GM19023 (cell line): ENCODE data around the gene KRTAP1-4.
"Not testable (repeated sequence)": the region's sequence is repeated elsewhere in the genome, so short reads cannot be mapped to it uniquely, and the experiment has no call there.

Experiments used
- ATAC-seq: cut with Tn5 transposase; IDR thresholded peaks from one replicate; pipeline ENCODE4 v1.9.1; 2021; ENCODE audit warnings: mild to moderate bottlenecking, moderate library complexity; ENCODE audit not compliant: unreplicated experiment

Gene KRTAP1-4

DNA sequence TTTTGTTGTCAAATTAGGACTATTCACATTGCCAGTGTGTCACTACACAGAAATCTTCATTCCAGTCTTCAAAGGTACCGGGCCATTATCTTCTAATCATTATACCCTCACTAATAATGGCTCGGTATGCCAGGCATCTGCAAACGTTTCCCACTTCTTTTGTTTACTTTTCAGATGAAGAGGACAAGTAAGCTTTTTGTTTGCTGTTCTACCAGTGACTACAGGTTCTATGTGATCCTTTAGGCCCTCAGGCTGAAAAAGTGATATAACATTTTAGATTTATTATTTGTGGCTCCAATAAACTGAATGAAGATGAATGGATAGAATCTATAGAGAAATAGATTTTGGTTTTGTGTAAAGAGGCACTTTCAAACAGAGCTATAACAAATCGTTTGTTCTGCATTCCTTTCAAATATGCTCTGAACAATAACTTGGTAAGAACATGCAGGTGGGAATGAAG lies 20.7 kb downstream of the KRTAP1-4 start:
- no peak for ATAC-seq

DNA sequence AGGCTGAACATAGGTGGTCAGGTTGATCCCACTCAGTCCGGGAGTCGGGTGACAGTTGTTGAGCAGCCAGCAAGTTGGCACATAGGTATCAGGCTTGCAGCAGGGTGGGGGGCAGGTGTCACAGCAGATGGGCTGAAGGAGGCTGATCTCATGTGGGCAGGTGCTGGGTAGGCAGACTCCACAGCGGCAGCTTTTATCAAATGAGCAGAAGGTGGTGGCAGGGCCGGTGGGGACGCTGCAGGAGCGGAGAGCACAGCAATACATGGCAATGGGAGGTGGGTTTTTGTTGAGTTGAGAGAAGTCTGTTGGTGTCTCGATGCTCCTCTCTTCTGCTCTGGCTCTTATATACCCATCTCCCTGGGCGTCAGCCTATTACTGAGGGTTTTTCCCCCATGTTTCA lies 21.2 kb downstream of the KRTAP1-4 start, which contains the start of gene KRTAP3-1:
TSS of gene KRTAP3-1 (minus strand) at position 318 of the 400 bp plus-strand sequence. CDS start at position 264, 54 bp downstream.
- ATAC-seq = no peak

DNA sequence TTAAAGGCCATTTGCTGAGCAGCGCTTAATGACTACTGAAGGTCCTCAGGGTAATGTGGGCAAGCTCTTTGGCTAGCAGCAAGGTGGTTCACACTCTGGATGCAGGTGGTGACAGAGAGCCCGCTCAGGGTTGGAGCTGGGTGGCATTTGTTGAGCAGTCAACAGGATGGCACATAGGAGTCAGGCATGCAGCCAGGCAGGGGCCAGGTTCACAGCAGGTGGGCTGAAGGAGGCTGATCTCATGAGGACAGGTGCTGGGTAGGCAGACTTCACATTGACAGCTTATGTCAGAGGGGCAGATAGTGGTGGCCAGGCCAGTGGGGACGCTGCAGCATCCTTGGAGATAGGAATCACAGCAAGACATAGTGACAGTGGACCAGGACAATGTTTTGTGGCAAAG lies 25.6 kb downstream of the KRTAP1-4 start:
- ATAC-seq = no peak

DNA sequence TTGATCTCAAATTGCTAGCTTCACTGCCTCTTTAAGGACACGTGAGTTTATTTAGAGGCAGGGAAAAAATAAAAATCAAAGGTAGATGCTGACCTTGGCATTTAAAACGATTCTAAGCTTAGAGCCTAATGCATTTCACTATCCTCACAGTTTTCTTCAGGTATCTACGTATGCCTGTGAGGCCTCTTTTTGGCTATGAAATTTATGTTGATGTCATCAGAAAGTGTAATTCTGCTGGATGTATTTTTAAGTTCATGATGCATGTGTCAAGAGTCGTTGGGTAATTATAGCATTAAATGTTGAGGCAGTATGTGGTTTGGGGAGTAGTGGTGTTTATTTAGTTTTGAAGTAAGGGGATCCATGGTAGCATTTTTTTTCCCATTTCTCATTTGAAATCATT lies 26.1 kb downstream of the KRTAP1-4 start:
- no peak for ATAC-seq

DNA sequence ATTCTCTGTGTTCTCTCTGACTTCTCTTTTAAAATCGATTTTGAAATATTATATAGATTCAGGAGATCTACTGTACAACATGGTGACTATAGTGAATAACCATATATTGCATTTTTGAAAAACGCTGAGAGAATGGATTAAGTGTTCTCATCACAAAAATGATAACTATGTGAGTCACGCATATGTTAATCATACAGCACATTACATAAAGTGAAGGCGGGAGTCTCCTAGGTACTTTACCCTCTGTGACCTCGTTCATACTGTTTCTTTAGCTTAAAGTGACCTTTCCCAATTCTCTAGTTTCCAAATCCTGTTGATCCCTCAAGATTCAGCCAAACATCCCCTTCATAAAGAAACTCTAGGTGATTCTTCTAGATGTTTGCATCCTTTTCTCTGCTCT lies 27.2 kb downstream of the KRTAP1-4 start:
- no peak for ATAC-seq

DNA sequence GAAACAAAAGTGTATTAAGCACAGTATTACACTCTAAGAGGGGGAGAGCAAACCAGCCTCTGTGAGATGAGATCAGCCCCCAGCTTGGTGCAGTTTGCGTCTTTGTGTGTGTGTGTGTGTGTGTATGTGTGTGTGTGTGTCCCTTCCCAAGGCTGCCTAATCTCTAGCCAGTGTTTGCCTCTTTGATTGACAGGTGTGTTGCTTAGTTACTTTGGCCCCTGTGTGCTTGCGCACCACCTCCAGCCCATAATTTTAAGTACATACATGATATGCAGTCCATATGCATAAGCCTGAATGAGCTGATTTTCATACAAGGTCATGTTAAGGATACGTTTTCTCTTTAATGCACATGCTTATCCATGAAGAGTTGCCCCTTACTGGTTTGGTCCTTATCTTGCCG lies 28.2 kb downstream of the KRTAP1-4 start:
- no peak for ATAC-seq

DNA sequence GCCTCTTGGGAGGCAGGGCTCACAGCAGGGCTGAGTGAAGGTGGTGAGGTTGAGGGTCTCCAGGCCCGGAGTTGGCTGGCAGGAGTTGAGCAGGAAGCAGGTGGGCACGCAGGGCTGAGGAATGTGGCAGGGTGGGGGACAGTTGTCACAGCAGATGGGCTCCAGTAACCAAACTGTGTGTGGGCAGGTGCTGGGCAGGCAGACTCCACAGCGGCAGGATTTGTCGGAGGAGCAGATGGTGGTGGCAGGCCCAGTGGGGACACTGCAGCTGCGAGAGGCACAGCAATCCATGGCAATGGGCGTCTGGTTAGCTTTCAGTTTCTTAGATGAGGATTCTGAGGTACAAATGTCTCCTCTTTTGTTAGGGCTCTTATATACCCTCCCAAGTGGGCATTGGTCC lies 30.4 kb downstream of the KRTAP1-4 start, which contains the start of gene KRTAP3-2:
TSS of gene KRTAP3-2 (minus strand) at position 344 of the 400 bp plus-strand sequence. CDS start at position 291, 53 bp downstream.
- ATAC-seq = not testable (repeated sequence)

DNA sequence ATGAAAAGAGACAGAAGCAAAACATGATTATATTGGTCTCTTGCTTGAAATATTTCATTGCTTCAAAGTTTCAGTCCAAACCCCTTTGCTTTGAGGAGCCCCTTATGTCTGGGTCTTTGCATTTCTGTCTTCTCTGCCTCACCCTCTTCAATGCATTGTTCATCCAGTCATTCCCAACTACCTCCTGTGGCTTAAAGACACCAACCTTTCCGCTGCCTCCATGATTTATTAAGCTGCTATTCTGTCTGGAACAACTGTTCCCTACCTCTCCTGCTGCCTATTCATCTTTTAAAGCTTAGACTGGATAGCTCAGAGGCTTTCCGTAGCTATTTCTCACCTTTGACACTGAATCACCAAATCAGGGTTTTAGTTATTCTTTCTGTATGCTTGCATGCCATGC lies 32.6 kb downstream of the KRTAP1-4 start:
- ATAC-seq = no peak

DNA sequence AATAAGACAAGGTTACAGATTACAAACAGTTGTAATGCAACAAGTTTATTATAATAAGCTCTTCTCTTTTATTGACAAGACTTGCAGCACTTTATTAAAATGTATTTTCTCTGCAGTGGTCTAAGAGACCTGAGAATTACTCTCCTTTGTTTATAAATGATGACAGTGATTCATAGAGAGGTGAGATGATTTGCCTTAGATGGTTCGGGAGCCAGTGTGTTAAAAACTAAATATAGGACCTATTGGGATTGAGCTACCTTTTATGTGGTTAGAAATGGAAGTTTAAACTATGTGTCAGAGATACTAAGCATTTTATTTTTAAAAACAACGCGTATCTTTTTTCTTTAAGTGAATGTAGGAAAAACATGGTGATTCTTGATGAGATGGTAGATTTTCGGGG lies 33.2 kb downstream of the KRTAP1-4 start:
- no peak for ATAC-seq

DNA sequence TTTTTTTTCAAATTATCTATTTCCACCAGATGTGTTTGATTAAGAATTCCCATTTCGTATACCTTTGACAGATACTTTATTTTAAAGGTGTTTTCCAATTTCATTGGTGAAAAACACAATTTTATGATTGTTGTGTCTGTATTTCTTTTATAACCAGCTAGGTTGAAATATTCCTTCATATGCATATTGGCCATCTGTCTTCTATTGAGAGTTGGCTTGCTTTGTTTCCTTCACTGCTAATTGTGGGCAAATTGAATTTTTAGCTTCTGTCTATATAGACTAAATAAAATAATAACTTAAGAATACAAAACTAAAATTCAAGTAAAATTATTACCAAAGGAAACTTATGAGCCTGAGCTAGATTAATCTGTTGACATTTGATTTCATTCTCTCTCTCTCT lies 34.9 kb downstream of the KRTAP1-4 start:
- ATAC-seq = no peak

DNA sequence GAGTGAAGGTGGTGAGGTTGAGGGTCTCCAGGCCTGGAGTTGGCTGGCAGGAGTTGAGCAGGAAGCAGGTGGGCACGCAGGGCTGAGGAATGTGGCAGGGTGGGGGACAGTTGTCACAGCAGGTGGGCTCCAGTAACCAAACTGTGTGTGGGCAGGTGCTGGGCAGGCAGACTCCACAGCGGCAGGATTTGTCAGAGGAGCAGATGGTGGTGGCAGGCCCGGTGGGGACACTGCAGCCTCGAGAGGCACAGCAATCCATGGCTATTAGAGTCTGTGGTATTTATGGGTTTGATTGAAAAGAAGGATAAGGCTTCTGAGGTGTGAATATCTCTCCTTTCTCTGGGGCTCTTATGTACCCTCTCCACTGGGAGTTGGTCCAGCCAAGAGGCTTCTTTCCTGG lies 36.2 kb downstream of the KRTAP1-4 start, which contains the start of gene KRTAP3-3:
TSS of gene KRTAP3-3 (minus strand) at position 326 of the 400 bp plus-strand sequence. CDS start at position 259, 67 bp downstream.
- no peak for ATAC-seq

DNA sequence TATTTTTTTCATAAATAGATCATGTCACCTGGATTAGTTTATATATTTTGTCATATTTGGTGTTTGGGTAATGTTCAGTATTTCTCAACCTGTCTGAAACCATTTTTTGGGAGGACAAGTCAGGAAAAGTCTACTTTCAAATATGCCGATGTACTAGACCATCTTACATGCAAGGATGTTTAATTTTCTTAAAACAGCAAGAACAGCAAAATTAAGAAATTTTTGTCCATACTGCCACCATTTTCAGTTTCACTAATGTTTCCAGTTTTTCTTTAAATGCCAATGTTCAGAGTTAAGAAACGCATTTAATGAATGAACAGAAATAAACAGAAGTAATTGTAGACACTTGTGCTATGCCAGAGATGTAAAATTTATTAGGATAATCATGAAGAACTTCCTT lies 36.9 kb downstream of the KRTAP1-4 start:
- ATAC-seq = no peak

DNA sequence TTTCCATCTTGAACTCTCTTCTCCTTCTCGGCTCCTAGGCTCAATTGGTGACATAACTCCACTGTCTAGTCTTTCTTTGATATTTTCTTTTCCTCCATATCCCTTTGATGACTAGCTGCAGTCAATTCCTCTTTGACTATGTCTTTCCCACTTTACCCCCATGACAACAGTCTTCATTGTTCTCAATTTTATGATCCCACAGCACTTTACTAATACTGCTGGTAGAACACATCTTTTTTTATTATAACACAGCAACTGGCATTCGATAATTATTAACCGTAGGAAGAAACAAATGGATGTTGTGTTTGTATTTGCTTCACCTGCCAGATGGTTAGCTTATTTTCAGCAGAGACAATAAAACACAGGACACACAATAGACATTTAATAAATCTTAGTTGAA lies 37.3 kb downstream of the KRTAP1-4 start:
- ATAC-seq = no peak

DNA sequence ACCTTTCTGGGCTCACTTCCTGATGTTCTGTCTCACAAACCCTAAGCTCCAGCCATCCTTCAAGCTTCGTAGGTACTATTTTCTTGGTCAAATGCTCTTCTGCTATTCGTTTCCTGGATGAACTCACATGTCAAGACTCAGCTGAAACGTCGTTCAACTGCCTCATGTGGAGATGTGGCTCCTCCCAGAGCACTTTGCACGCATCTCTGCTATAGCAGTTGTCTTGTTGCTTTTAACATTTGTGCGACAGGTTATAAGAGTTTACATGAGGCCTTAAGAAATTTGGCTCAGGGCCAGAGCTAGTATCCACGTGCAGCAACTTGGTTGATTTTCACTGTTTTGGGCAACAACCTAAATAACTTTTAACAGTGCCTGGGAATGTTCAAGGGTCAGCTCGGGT lies 43.1 kb downstream of the KRTAP1-4 start:
- no peak for ATAC-seq

DNA sequence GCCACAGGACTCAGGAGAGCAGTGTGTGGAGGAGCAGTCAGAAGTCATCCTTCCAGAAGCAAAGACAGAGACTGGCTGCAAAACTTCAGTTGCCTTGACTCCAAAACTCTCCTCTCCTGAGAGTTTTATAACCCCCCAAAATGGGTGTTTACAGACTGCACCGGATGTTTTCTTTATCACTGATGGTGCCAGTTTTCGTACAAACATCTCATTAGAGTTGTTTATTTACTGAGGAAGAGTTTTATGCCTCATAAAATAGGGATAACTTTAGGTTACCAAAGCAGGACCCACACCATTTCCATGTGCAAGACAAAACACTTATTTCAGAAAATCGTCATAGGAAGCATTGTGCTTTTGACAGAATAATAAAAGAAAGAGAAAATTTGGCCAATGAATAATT lies 45.8 kb downstream of the KRTAP1-4 start, which contains the start of gene KRT40:
TSS of gene KRT40 (minus strand) at position 101 of the 400 bp plus-strand sequence. CDS start at position 48, 53 bp downstream.
- ATAC-seq = no peak

DNA sequence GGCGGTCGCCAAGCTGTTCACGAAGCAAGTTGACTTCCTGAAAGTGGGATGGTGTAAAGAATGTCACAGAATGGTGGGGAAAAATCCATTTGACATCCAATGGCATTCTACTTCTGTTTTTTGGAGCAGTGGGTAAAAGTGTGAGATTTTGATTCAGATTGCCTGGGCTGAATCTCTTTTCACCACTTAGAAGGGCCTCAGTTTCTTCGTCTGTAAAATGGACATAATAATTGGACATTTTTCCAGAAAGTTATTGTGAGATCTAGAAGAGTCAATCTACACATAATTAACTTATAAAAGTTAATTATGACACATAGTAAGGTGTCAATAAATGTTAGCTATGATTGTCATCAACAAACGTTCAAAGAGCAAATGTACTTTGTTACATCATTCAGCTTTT lies 48.9 kb downstream of the KRTAP1-4 start:
- ATAC-seq = no peak

DNA sequence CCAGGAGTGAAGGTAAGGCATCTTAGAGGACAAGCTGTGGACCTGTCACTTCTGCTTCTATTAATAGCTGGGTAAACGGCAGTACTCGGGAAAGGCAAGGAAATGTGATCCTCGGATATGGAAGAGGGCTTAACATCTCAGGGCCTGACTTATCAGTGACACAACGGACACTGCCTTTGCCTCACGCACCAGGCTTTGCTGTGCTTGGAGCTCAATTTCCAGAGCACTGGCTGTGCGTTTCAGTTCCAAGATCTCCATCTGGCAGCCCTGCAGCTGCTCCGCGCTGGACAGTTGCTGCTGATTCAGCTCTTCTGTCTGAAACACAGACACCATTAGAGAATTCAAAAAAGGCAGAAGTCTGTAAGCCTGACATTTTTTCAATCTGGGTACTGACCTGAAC lies 49.4 kb downstream of the KRTAP1-4 start:
- no peak for ATAC-seq

DNA sequence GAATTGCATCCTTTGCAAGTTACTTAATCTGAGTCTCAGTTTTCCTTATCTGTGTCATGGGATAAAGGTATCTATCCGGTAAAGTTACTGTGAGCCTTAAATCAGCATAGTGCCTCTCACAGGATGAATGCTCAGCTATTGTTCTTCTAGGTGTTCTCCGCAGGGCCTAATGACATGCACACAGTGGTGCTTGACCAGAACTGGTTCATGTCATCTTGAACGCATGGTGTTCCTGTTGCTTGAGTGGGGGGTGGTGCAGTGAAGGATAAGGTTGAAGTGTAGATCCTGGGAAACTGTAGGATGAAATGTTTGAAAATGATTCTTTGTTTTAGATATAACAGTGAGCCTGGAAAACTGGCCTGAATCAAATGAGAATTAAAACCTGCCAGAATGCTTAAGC lies 49.9 kb downstream of the KRTAP1-4 start:
- no peak for ATAC-seq
